Measurements from ENCODE around the gene FAM78B.

Gene FAM78B

DNA sequence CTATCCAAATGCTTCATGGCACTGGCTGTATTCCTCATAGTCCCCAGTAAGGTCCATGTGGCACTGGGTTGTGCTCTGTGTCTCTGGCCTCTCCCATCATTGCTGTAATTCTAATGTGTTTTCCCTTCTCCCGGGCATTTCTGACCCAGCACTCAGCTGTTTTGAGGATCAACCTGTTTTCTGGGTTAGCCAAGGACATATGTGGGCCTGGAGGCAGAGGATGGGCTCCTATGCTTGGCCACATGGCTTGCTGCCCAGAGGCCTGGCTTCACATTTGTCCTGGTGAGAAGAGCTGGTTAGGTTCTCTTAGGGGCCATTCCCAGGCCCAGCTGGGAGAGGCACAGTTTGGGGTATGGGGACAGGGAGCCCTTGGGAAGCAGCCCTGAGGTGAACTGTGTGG is 103.1 kb downstream of the FAM78B start:
- no peak for DNase-seq

DNA sequence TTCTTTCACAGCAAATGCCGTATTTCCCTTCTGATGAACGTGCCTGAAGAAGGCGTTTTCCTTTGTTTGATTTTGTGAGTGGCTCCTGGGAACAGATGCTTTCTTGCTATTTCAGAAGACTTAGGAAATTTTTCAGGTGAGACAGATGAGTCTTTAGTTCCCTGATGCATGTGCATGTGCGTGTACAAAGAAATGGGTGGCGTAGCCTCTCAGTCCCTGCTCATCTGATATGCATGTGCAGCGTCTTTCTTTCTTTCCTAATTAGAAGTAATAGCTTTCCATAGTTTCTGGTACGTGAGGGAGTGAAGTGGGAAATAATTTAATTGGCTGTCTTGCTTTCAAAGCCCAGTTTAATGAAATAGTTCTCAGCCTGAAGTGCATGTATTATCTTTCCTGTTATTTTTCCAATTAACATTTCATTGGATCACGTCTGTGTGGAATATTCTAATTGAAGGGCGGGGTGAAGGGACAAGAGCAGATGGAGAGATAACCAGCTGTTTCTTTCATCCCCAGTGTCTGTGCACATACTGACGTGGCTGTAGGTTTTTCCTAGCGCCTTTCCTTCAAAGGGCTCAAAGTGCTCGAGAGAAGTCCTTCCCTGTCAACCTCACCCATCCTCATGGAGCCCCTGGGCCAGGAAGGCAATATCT is 104.3 kb downstream of the FAM78B start:
- no peak for DNase-seq

DNA sequence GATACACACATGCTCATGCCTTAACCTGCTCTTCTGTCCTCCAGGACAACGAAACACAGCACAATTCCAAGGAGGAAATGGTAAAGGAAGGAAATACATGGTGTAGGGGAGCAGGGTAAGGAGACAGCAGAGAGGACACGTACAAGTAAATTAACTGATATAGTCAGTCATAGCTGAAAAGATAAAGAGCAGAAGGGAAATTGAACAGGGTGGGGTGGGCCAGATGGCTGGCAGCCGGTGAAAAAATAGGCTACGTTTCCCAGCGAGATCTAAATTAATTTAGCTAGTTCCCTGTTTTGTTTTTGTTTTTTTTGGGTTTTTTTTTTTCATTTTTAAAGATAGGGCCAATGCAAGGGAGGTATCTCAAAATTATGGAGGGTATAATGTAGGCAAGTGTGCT is 109.2 kb downstream of the FAM78B start:
- DNase-seq, result no peak

DNA sequence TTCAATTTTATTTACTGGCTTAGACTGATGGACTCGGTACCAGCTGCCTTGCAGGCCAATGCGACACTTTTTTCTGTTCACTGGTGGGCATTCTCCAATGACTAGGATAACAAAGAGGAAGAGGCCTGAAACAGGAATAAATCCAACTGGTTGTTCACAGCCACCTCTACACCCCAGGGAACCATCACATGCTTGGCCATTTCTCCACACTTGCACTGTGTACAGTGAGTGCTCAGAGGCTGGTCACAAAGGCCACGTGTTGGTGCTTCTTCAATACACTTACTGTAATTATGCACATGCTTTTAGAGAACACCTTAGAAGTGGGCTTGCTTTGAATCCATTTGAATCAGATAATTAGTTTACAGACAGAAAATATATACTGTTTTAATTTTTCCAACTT is 113.4 kb downstream of the FAM78B start:
- no peak for DNase-seq

DNA sequence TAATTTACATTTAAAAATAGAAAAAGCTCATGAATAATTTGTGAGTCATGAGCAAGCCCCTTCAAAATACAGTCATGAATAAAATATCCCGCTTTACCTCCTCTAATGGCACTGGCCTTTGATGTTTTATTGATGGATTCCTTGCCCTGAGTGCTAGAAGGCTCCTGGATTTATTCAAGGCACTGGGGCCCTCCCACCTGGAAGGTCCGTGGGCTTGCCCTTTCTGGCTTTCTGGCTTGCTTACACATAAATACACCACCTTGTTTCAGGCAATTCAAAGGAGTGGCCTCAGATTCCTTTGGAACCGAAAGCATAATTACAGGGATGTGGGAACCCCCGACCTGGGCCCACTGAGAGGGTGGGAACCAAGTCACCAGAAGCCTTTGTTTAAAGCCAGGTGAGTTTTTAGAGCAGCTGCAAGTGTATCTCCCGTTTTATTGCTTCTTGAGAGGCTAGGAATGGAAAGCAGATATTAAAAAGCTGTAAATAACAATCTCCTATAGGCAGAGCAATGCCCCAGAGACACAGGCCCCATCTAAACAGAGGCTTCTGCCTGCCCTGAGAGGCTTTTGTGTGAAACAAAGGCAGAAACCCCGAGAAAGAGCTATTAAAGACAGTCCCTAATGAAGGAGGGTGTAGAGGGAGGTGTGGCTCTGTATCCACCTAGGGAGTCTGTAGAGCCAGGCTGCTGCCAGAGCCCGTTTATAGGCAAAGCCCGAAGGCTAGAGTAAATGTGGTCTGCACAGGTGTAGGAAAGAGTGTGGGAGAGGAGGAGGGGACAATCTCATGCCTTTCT is 126.4 kb downstream of the FAM78B start:
- no peak for DNase-seq

DNA sequence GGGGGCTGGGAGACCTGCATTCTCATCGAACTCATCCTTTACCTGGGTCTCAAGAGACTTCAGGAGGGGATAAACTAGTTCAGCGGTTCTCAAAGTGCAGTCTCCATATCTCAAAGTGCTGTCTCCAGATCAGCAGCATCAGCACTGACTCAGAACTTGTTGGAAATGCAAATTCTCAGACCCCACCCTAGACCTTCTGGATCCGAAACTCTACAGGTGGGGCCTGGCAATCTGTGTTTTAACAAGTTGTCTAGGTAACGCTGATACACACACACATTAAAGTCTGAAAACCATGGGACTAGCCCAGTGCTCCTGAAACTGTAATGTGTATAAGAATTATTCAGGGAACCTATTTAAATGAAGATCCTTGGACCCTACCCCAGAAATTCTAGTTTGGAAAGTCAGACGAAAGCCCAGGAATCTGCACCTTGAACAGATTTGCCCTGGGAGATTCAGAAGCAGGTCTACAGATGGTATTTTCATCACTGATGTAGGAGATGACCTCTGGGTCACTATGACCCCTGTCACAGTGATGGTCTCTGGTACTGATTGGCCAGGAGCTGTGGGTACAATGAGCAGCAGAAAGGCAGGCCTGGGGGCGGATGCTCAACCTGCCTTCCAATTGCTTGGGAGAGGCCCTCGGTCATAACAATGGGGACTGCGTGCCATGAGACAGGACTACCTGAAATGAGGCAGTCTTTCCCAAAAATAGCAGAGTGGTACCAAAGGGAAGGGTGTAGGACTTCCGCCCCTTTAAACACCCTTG is 127.2 kb downstream of the FAM78B start:
- DNase-seq, result no peak

DNA sequence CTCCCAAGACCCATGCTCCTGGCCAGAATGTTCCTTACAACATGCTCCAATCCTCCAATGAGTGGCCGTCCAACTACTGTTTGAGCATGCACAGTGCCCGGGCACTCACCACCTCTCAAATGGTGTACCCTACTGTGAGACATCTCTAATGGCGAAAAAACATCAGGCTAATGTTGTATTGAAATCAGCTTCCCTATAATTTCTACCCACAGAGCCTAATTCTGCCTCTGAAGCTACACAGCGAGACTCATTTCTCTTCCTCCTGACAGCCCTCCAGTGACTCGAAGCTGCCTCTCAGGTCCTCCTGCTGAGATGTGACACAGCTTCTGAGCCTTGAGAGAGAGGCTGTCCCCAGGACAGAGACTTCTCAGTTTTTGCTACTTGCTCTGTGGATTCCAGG is 130.7 kb downstream of the FAM78B start:
- no peak for DNase-seq

DNA sequence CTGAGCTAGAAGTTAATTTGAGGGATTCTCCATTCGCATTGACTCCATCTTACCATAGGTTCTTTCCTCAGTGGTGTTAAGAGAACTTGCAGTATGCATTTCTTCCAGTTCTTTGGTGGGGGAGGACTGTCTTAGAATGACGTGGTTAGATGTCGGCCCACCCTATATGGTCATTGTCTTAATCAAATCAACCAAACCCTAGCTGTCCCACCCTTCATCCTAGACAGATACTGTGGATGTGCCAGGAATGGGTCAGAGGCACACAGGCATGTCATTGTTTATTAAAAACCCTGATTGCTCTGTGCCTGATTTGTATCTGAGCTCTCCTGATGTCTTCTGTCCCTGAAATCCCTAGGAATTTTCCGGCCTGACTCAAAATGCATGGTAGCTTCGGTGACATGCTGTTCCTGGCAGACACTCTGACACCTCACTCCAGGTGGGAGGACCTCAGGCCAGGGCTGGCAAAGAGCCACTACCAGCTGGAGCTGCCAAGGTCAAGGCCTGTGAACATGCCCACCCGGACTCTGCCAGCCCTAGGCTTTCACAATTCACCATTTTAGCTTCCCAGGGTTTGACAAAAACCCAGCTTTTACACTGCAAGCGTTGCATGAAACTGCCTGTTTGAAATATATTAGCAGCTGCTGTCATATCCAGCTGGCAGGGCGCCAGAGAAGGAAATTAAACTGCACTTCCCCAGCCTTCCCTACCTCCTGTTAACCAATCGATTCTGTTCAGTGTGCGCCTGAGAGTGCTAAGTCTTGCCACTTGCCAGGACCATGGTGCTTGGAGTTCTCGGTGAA is 134.0 kb downstream of the FAM78B start:
- DNase-seq, result no peak

DNA sequence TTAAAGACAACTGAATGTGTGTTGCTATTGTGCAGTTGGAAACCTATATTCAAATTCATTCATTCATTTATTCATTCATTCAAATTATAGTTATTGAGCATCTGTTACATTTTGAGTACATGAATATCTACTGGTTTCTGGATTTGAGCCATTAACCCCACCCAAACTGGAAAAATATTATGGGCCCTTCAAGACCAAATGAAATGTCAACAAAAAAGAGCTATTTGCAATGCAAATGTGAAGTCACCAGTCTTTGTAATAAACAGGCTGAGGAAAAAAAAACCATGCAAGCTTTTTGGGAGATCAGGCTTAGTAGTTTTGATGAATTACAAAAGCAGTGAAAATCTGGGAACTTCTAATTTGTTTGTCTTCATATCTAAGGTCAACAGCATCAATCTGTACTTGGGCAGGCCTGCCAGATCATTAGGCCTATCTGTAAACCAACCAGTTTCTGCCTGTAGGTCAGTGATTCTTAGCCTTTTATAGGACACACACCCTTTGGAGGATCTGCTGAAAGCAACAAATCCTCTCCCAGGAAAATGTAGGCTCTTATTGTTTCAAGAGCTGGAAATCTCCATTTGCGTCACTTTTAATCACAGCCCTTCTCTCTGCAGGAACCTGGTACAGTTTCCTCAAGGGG is 134.7 kb downstream of the FAM78B start:
- no peak for DNase-seq

DNA sequence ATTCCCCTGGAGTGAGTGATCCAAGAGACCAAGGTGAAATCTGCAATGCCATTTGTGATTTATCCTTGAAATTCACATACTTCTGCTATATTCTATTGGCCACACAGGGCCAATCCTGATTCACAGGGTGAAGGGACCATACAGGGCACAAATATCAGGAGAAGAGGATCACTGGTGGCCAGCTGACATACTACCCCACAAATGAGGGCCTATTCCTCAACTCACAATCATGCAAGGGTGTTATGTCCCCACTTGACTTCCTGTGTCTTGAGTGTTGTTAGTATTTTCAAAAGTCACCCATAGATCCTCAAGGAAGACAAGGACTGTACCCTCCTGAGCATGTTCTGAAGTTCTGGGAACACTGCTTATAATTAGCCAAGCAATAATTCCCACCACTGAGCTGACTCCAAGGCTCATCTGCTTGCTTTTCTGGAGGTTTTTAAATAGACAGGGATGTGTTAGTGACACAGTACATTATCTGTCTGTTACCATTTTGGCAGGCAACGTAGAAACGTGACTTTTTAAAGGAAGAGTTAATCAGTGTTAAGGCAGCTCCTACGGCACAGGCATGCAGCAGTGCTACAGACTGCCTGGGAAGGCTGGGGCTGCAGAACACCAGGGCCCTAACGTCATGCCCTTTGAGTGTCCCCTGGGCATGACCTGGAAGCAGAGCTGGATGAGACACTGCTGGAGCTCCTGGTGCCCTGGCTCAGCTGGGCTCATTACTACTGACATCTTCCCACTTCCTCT is 137.4 kb downstream of the FAM78B start:
- DNase-seq, result no peak

DNA sequence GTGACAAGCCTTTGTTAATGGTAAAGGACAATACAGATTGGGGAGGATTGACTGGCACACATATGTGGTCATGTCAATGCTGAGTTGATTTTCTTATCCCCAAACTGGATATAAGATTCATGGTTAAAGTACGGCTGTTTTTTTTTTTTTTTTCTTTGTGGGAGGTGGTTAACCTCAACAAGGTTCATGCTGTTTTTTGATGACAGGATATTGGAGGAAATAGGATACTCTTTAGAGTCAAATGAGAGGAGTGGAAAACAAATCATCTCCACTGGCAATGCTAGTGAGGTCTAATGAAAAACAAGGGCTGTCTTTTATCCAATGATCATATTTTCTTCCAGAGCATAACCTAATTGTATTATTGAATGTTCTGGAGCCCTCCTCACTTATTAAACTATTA is 140.2 kb downstream of the FAM78B start:
- DNase-seq, result no peak

DNA sequence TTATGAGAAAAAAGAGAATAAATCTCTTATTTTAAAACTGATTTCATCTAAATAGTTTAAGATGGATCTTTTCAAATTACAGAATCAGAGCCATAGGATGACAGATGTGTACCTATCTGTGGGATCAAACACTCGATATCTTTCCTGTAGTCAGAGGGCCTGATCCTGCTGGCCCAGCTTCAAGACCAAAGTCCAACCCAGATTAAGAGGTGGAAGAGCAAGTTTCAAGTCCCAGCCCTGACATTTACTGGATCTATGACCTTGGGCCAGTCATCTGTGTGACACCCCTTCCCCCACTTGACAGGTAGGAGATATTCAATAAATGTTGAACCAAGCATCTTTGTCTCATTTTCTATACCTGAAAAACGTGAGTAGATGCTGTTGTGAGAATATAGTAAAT is 140.7 kb downstream of the FAM78B start:
- DNase-seq, result no peak

DNA sequence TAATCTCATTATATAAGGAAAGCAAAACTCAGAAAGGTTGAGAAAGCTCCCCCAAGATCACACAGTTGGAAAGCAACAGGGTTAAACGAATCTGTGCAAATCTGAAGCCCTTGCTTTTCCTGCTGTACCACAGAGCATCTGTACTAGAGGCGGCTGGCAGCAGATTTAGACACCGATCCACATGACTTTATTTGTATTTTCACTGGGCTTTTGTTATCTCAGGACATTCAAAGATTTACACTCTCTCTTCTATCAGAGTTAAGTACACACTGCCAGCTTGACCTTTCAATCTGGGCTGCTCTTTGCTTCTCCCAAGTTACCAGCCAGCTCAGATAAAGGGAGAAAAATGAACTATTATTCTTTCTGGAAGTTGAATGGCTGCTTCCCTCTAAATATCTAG is 146.6 kb downstream of the FAM78B start:
- DNase-seq, result no peak
